ENCODE data around the gene ZZZ3. TPM values are rescaled to one million over a fixed set of nuclear protein-coding genes. Genes with fewer than 3 reads are reported as not detected.

ZZZ3 gene
- total and polyA plus RNA-seq, 2 of the 8 experiments (the other 6 are each of a cell fraction or from before 2014, with no cell fraction given), result 12.8 to 54.6 TPM

DNA sequence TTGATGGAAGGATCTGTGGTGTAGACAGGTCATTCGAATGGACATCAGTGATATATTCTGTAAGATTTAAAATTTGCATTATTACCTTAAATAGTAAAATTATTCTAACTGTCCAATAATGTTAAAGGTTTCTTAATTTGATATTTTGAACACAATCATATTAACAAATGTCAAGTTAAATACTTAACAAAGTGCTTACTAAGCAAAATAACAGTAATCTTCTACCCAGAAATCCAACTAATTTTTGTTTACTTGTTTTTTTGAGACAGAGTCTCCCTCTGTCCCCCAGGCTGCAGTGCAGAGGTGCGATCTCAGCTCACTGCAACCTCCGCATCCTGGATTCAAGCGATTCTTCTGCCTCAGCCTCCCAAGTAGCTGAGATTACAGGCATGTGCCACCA is 43.2 kb upstream of the ZZZ3 start:
- no peak overlapping the region for H2BK5ac ChIP-seq (ENCODE audit: low read depth, low read length)
- H3K4ac ChIP-seq (replicated peaks; ENCODE audit: insufficient read length, low read depth, low read length), result no peak overlapping the region
- H3K56ac ChIP-seq (replicated peaks; ENCODE audit: insufficient read length, low read depth, low read length), result no peak overlapping the region
- no peaks in the 10 kb centered on the region for H3K79me2 ChIP-seq (ENCODE audit: control insufficient read depth in 1 of 2, insufficient read depth in 2 of 2, low read length in 2 of 2)
- POLR2A ChIA-PET (ENCODE audit: partially characterized antibody), result no interaction called here
- no peak overlapping the region for H2AFZ ChIP-seq (ENCODE audit: low read length)
- no peaks in the 10 kb centered on the region for H3K79me1 ChIP-seq (ENCODE audit: low read depth, low read length)
- no peak overlapping the region for H3K27ac ChIP-seq (ENCODE audit: low read depth, low read length)
- TF ChIP-seq HDAC6 (IDR thresholded peaks at IDR 0.05; ENCODE audit: low read depth, low read length) (no peak), MAFK (IDR thresholded peaks at IDR 0.05; ENCODE audit: low read depth, low read length) (peak; percentile 80)
- H3K9ac ChIP-seq (replicated peaks in 1 of 4; ENCODE audit: extremely low read depth in 1 of 4, low read depth in 3 of 4, low read length in 3 of 4), result no peak overlapping the region
- H3K4me2 ChIP-seq (ENCODE audit: insufficient read depth in 1 of 2, low read depth in 2 of 2, low read length in 2 of 2), result no peak overlapping the region
- H2AK5ac ChIP-seq (ENCODE audit: low read depth, low read length), result no peak overlapping the region
- no peaks in the 10 kb centered on the region for H4K20me1 ChIP-seq (replicated peaks in 1 of 2; ENCODE audit: control insufficient read depth in 1 of 2, insufficient read depth in 2 of 2, low read length in 2 of 2)
- no peak overlapping the region for H4K8ac ChIP-seq (ENCODE audit: extremely low read depth, insufficient read depth, low read length)
- no peaks in the 10 kb centered on the region for H3K9me3 ChIP-seq (ENCODE audit: insufficient read depth in 2 of 2, low read depth in 1 of 2, low read length in 1 of 2)
- H2BK15ac ChIP-seq (ENCODE audit: low read length), result no peak overlapping the region
- H3K27me3 ChIP-seq (replicated peaks in 1 of 4; ENCODE audit: control insufficient read depth in 3 of 4, extremely low read depth in 1 of 4, insufficient read depth in 3 of 4, low read length in 3 of 4), result no peaks in the 10 kb centered on the region
- H3K23me2 ChIP-seq (ENCODE audit: low read depth, low read length), result no peaks in the 10 kb centered on the region
- H3K18ac ChIP-seq (ENCODE audit: extremely low read depth, low read length), result no peak overlapping the region
- H3K4me1 ChIP-seq (replicated peaks in 1 of 4; ENCODE audit: control insufficient read depth in 3 of 4, insufficient read depth in 4 of 4, low read length in 3 of 4), result no peaks in the 10 kb centered on the region
- no peak overlapping the region for H3K4me3 ChIP-seq (ENCODE audit: extremely low read depth in 1 of 4, insufficient read depth in 2 of 4, low read depth in 3 of 4, low read length in 4 of 4)
- H2BK120ac ChIP-seq (replicated peaks; ENCODE audit: low read depth, low read length), result no peak overlapping the region
- DNase-seq (ENCODE audit: low read depth in 1 of 2, low spot score in 2 of 2) (no peak), FAIRE-seq (no peak)
- H2BK12ac ChIP-seq (ENCODE audit: low read depth, low read length), result no peak overlapping the region
- 91% methylated on average over 4 of the region's 4 CpGs; no CpG with 5 or more reads in 1 of the 2 experiments for WGBS, 2 experiments (ENCODE audit: extremely low coverage in 1 of 2, insufficient coverage in 1 of 2, insufficient read length in 1 of 2, insufficient replicate concordance in 2 of 2, low coverage in 1 of 2, low lambda C conversion rate in 2 of 2, missing lambda C conversion rate in 1 of 2)
- H3K14ac ChIP-seq (ENCODE audit: insufficient read length), result no peak overlapping the region
- no peak overlapping the region for H2BK20ac ChIP-seq (ENCODE audit: low read length)
- H4K91ac ChIP-seq (replicated peaks; ENCODE audit: insufficient read length, low read length), result no peak overlapping the region
- no peak overlapping the region for H3K23ac ChIP-seq (ENCODE audit: insufficient read length)
- peaks cover 4 to 60% (median 12%) of the 10 kb centered on the region in 4 experiments; a peak in 7 of 8 replicates for H3K36me3 ChIP-seq (ENCODE audit: control insufficient read depth in 2 of 4, insufficient read depth in 4 of 4, low read length in 3 of 4)
- CTCF ChIA-PET (ENCODE audit: partially characterized antibody), result interaction anchor here (0.9 kb wide), 1 partner anchor 175 kb away, joined by 3 read pairs; no protein-coding TSS in a partner anchor
- H4K5ac ChIP-seq (ENCODE audit: insufficient read length, low read depth, low read length), result no peak overlapping the region

Measured in H1 (cell line).